ENCODE measurements around the gene MIPEP.

The MIPEP gene

DNA sequence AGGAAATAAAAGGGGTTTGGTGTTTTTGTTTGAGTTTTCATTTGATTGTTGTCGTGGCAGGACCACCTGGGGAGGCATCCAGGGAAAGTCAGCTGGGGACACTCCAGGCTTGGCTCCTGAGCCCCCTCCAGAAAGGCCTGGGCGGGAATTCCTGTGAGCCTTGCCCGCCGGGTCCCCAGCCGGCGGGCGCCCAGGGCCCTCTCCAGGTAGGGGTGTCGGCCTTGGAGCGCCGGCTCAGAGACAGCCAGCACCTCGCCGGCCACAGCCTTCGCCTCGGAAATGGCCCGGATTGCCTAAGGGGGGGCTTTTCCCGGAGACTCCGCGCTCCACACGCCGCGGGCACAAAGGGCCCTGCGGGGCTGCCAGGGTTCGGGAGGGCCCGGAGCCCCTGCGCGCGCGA is 194.0 kb downstream of the MIPEP start:
- no peak for TF ChIP-seq GATA1 (IDR thresholded peaks at IDR 0.05; ENCODE audit: low read depth, low read length)
- no peak for TF ChIP-seq POLR2A (IDR thresholded peaks at IDR 0.05; ENCODE audit: low read length)

DNA sequence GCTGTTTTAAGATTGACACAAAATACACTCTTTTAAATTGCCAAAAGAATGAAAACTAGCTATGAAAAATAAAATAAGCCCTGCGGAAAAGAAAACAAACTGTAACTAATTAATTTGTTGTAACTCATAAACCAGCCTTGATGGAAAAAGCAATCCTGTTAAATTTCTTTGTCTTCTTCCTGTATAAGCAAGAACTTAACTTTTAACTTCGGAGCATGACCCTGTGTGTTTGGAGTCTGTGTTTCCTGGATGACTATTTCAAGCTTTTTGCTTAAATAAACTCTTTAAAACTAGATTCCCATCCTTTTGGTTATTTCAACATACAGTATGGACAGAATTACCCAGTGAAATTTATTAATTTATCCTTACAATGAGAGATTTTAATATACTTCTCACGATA is 196.4 kb downstream of the MIPEP start:
- TF ChIP-seq GATA1 (IDR thresholded peaks at IDR 0.05; ENCODE audit: low read depth, low read length) (no peak), POLR2A (IDR thresholded peaks at IDR 0.05; ENCODE audit: low read length) (no peak)

More for the DNA sequence above, 194.0 kb downstream of the MIPEP start:
- no peak for DNase-seq

DNA sequence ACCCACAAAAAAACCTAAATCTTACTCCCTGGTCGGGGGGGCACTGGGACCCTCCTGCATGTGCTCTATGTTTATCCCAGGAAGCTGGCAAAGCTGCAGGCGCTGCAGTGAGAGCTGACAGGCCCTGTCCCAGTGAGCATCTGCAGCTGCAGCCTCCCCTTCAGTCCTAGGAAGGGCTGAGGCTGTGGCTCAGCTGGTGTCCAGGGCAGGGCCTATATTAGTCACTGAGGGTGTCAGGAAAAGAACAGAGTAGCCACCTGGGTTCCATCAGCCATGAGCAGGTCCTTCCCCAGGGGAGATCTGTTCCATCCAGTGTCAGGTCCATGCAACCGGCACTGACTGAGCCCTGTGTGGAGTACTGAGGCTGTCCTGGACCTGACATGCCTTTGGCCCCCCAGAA is 198.5 kb downstream of the MIPEP start:
- TF ChIP-seq GATA1 (IDR thresholded peaks at IDR 0.05; ENCODE audit: low read depth, low read length), result no peak
- no peak for TF ChIP-seq POLR2A (IDR thresholded peaks at IDR 0.05; ENCODE audit: low read length)
- no peak for DNase-seq

More for the DNA sequence above, 196.4 kb downstream of the MIPEP start:
- DNase-seq, result no peak

DNA sequence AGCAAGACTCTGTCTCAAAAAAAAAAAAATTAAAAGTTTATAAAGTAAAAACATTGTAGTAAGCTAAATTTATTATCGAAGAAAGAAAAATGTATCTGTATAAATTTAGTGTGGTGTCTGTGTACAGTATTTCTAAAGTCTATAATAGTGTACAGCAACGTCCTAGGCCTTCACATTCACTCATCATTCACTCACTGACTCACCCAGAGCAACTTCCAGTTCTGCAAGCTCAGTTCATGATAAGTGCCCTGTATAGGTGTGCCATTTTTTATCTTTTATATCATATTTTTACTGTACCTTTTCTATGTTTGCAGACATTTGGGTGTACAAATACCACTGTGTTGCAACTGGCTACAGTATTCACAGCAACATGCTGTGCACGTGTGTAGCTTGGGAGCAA is 200.9 kb downstream of the MIPEP start:
- no peak for DNase-seq
- TF ChIP-seq POLR2A (IDR thresholded peaks at IDR 0.05; ENCODE audit: low read length) (no peak), GATA1 (IDR thresholded peaks at IDR 0.05; ENCODE audit: low read depth, low read length) (no peak)

DNA sequence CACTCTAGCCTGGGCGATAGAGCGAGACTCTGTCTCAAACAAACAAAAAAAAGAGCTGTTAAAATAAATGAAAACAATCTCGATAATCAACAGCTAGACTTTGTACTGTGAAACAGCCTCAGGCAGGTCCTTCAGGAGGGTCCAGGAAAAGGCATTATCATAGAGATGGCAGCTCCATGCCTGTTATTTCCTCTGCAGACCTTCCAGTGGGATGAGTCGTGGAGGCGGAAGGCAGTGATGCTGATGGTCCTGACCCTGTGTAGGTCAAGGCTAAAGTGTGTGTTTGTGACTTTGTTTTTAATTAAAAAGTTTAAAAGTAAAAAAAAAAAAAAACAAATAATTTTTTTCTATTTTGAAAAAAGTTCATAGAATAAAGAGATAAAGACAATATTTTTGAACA is 201.6 kb downstream of the MIPEP start:
- no peak for DNase-seq
- TF ChIP-seq POLR2A (IDR thresholded peaks at IDR 0.05; ENCODE audit: low read length) (no peak), GATA1 (IDR thresholded peaks at IDR 0.05; ENCODE audit: low read depth, low read length) (no peak)

DNA sequence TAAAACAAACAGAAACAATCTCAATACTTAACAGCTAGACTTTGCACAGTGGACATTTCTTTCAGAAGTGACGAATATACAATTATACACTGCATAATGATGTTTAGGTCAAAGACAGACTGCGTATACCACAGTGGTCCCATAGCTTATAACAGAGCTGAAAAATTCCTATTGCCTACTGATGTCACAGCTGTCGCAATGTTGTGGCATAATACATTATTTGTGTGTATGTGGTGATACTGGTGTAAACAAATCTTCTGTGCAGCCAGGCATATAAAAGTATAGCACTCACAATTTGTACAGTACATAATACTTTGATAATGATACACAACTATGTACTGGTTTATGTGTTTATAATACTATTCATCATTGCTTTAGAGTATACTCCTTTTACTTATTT is 202.3 kb downstream of the MIPEP start:
- no peak for TF ChIP-seq GATA1 (IDR thresholded peaks at IDR 0.05; ENCODE audit: low read depth, low read length)
- no peak for TF ChIP-seq POLR2A (IDR thresholded peaks at IDR 0.05; ENCODE audit: low read length)
- DNase-seq, result no peak

DNA sequence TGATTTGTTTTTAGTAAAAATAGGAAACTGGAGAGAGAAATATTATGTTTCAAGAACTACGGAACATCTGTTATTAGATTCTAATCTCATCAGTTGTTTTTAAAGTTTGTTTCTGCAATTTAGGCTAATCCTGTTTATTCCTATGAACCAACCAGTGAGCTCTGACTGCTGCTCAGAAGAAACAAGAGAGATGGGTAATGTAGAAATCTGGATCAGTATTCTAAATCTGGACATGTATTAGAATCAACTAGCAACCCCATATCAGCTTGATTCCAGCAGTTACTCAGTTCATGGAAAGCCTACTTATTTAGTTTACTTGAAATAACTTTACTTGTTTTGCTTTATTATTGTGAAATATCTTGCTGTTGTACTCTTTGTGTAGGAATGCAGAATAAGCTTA is 203.8 kb downstream of the MIPEP start:
- no peak for DNase-seq
- TF ChIP-seq POLR2A (IDR thresholded peaks at IDR 0.05; ENCODE audit: low read length), result no peak
- no peak for TF ChIP-seq GATA1 (IDR thresholded peaks at IDR 0.05; ENCODE audit: low read depth, low read length)

DNA sequence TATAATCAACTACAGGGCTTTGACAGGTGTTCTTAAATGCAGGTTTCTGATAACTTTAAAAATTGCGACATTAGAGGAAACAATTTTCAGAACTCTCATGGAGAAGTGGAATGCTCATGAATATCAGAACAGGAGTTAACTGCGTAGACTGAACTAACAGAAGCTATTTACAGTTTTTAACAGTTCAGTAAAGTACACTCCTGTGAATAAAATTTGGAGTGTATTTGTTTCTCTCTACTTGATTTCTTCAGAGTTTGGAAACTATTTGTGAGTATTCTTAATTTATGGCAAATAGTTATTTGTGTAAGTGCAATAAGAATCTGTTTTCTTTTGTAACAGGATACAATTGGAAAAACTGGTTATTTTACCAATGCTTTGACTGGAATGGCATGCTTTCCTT is 204.6 kb downstream of the MIPEP start:
- no peak for DNase-seq
- no peak for TF ChIP-seq GATA1 (IDR thresholded peaks at IDR 0.05; ENCODE audit: low read depth, low read length)
- no peak for TF ChIP-seq POLR2A (IDR thresholded peaks at IDR 0.05; ENCODE audit: low read length)

DNA sequence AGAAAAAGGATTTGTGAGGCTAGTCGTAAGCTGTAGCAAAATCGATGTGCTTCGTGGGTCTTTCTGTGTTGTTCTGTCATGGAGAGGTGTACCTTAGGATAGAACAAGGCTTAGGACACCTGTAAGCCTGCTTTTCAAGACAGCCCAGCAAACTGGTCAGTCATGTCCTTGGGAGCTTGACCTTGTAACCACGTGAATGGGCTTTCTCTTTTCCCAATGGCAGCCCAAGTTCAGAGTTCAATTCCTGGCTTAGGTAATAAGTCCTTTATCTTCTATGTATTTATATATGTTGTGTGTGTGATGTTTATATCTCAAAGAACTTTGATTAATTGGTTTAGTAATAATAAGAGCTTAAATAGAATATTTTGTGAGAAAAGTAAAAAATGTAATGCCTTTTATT is 206.1 kb downstream of the MIPEP start:
- no peak for TF ChIP-seq GATA1 (IDR thresholded peaks at IDR 0.05; ENCODE audit: low read depth, low read length)
- TF ChIP-seq POLR2A (IDR thresholded peaks at IDR 0.05; ENCODE audit: low read length), result no peak
- no peak for DNase-seq

DNA sequence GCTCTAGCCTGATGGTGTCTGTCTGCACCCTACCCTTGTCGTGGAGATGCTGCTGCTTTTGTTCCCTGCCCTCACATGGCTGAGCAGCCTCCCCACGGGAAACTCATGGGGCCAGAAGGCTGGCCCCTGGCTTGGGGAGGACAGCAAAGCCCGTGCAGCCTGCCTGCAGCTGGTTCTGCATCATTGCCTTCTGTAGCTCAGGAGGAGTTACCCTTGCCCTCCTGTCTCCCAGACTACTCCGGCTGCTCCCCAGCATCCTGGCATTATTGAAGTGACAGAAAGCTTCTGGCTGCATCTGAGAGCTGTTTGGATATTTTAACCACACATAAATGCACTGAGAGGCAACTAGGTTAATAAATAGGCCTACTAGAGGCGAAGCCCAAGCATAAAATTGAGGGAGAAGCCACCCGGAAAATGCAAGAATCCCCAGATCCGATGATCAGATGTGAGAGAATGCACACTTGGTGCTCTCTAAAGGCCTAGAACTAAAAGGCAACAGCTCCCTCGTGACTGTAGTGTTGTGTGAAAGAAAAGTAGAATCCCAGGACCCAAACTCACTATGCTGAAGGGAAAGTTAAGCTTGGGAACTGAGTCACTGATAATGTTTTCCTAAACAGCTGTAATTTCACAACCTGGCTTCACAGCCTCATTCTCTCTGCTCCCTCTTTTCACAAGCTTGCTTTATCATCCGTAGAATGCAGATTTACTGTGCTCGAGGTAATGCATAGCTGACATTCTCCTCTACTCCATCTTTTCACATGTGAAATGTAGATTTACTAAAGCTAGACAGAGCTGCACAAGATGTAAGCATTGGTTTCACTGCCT is 208.1 kb downstream of the MIPEP start:
- DNase-seq, result no peak
- TF ChIP-seq POLR2A (IDR thresholded peaks at IDR 0.05; ENCODE audit: low read length) (no peak), GATA1 (IDR thresholded peaks at IDR 0.05; ENCODE audit: low read depth, low read length) (no peak)

Data from erythroblast (primary cell).